Left ventricle myocardium inferior (tissue), 1 donor: Measurements from ENCODE around the gene TLE7. TPM values are rescaled to one million over a fixed set of nuclear protein-coding genes. Genes with fewer than 3 reads are reported as not detected.

Experiments
- DNase-seq: peaks from one replicate; pipeline ENCODE4 v3.0.0-alpha.2; 2020
- H3K27ac ChIP-seq: fragments of 200-600 bp; replicated peaks from 2 replicates; pipeline ENCODE4 v1.8.0; 2021
- H3K27me3 ChIP-seq: fragments of 200-600 bp; 2 replicates; pipeline ENCODE4 v1.8.0; 2021; ENCODE audit warnings: low read depth
- H3K36me3 ChIP-seq: fragments of 200-600 bp; 2 replicates; pipeline ENCODE4 v1.8.0; 2021
- H3K4me1 ChIP-seq: fragments of 200-600 bp; 2 replicates; pipeline ENCODE4 v1.8.0; 2021
- H3K4me3 ChIP-seq: fragments of 200-600 bp; 2 replicates; pipeline ENCODE4 v1.8.0; 2021; ENCODE audit warnings: mild to moderate bottlenecking, moderate library complexity
- H3K9me3 ChIP-seq: fragments of 200-600 bp; replicated peaks from 2 replicates; pipeline ENCODE4 v1.8.0; 2021
- CTCF ChIP-seq: fragments of 200-600 bp; IDR thresholded peaks from 2 replicates; pipeline ENCODE4 v1.8.0; 2021; ENCODE audit warnings: antibody characterized with exemption, mild to moderate bottlenecking, borderline replicate concordance
- intact Hi-C: fragments of 100-400 bp; cut with micrococcal nuclease; formaldehyde crosslinking; loops from one replicate; pipeline ENCODE4 v1.11.0; 2022
- total RNA-seq: library from RNA; stranded (reverse); fragmentation: NEBNext Ultra II Directional; extraction: Animal tissue kit (Norgen Biotek cat#: 25700); gene quantifications from one replicate; pipeline ENCODE4 v1.2.1, GENCODE V29; 2021
- donor health status: DM: no; HTN: yes; CAD: no; lungs with severe emphysema.

TLE7 gene
- total RNA-seq, 1 donor from 2014 or later, result not detected

DNA sequence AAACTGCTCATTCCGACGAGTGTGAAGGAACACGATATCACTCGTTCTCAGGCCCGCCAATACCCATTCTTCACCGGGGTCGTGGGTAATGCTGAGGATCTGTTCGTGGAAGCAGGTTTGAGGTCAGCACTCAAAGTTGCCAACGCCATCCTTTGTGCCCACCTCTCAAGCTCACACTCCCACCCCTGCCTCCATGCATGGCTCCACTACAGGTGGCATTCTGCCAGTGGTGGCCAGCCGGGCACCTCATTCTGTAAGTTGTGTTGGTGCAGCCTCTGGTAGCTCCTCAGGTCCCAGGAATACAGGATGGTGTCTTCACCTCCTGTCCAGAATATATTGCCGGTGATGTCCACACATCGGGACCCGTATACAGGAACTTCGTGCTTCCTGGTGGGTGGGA is 10.7 kb downstream of the TLE7 start:
- no peak for TF ChIP-seq CTCF
- peaks cover 74% of the 10 kb centered on the region for H3K27me3 ChIP-seq
- no peaks in the 10 kb centered on the region for H3K4me1 ChIP-seq
- peaks cover 18% of the 10 kb centered on the region for H3K9me3 ChIP-seq
- intact Hi-C loops, result no loop called here
- no peak overlapping the region for H3K4me3 ChIP-seq
- no peak for DNase-seq
- no peak overlapping the region for H3K27ac ChIP-seq
- H3K36me3 ChIP-seq, result no peaks in the 10 kb centered on the region

GRCh38 chr16:71430744-71431143 is 11.1 kb downstream of the TLE7 start:
- TF ChIP-seq CTCF, result no peak
- peaks cover 18% of the 10 kb centered on the region for H3K9me3 ChIP-seq
- no peaks in the 10 kb centered on the region for H3K4me1 ChIP-seq
- H3K27ac ChIP-seq, result no peak overlapping the region
- intact Hi-C loops, result no loop called here
- no peak for DNase-seq
- no peak overlapping the region for H3K4me3 ChIP-seq
- peaks cover 78% of the 10 kb centered on the region for H3K27me3 ChIP-seq
- no peaks in the 10 kb centered on the region for H3K36me3 ChIP-seq

DNA sequence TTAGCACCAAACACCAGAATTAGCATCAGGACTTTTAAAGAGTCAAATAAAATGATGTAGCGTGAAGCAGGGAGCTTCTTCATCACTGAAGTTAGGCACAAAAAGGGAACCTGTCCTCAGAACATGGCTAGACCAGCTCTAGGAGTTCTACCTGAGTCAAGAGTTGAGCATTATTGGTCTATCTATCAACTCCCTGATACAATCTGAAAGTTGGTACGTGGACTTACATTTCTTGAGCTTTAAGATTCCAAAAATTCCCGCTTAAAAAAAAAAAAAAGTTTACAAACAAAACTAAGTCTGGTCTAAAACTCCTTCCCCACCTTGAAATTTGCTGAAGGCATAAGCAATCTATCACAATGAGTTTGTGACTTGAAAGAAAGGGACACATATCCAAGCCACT is 12.3 kb downstream of the TLE7 start:
- peaks cover 18% of the 10 kb centered on the region for H3K9me3 ChIP-seq
- no peak overlapping the region for H3K4me3 ChIP-seq
- H3K27ac ChIP-seq, result no peak overlapping the region
- no peak for TF ChIP-seq CTCF
- H3K27me3 ChIP-seq, result peaks cover 85% of the 10 kb centered on the region
- H3K4me1 ChIP-seq, result no peaks in the 10 kb centered on the region
- intact Hi-C loops, result no loop called here
- no peaks in the 10 kb centered on the region for H3K36me3 ChIP-seq
- DNase-seq, result no peak

DNA sequence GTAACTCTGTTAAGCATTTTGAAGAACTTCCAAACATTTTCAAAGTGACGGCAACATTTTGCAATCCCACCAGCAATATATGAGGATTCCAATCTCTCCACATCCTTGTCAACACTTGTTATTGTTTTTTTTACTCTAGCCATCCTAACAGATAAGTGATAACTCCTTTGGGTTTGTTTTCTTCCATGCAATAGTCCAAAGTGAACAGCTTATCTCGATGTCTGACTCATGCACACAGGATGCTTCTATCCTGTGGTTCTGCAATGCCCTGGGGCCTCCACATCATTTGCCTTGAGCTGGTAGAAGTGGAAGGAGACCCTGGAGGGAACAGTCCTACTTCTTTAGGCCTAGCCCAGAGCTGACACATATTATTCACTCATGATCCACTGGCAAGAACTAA is 13.0 kb downstream of the TLE7 start:
- Histone ChIP-seq H3K9me3 (peaks cover 18% of the 10 kb centered on the region), H3K27me3 (peaks cover 92% of the 10 kb centered on the region), H3K4me3 (no peak overlapping the region), H3K4me1 (no peaks in the 10 kb centered on the region), H3K27ac (no peak overlapping the region), H3K36me3 (no peaks in the 10 kb centered on the region)
- TF ChIP-seq CTCF, result no peak
- no peak for DNase-seq
- intact Hi-C loops, result no loop called here

DNA sequence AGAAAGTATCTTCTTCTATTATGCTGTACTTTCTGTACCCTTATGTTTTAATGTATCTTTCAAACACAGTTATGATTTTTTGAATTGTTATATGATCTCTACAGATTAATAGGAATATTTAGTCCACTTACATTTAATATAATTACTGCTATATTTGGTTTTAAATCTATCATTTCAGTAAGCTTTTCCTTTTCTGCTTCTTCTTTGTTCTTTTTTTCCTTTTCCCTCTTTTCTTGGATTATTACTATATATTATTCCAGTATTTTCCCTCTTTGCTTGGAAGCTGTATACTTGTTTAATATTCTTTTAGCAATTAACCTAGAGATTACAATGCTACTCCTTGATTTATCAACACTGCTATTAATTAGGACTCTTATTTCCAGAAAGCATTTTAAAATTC is 13.5 kb downstream of the TLE7 start:
- peaks cover 97% of the 10 kb centered on the region for H3K27me3 ChIP-seq
- no peak overlapping the region for H3K4me3 ChIP-seq
- H3K4me1 ChIP-seq, result no peaks in the 10 kb centered on the region
- no peak for TF ChIP-seq CTCF
- H3K36me3 ChIP-seq, result no peaks in the 10 kb centered on the region
- no peak for DNase-seq
- H3K9me3 ChIP-seq, result peaks cover 18% of the 10 kb centered on the region
- no peak overlapping the region for H3K27ac ChIP-seq
- intact Hi-C loops, result no loop called here
